HTERT RPE-1 (cell line): ENCODE results near the gene GRAMD1B.

Experiments
- in situ Hi-C: fragments of 300-500 bp; cut with MboI; formaldehyde crosslinking; loops from 4 replicates; pipeline ENCODE4 v1.14.3; 2020; ENCODE audit warnings: low sequenced_read_pairs

Gene GRAMD1B

GRCh38 chr11:123670081-123670480, 240.0 kb downstream of the GRAMD1B start:
- in situ Hi-C loops, result no loop called here

GRCh38 chr11:123671534-123671933, 241.5 kb downstream of the GRAMD1B start:
- in situ Hi-C loops, result no loop called here

GRCh38 chr11:123672568-123672967, 242.5 kb downstream of the GRAMD1B start:
- in situ Hi-C loops, result no loop called here

GRCh38 chr11:123674297-123674696, 244.2 kb downstream of the GRAMD1B start:
- in situ Hi-C loops, result no loop called here
